Stimulated activated CD8-positive, alpha-beta memory T cell treated with anti-CD3 and anti-CD28 coated beads, Interleukin-15, amount 100 ng/mL, for 24 hours (primary cell): ENCODE results near the gene ULBP1.
"Not testable (repeated sequence)": the region's sequence is repeated elsewhere in the genome, so short reads cannot be mapped to it uniquely, and the experiment has no call there.

Experiments
- DNase-seq: peaks from one replicate; pipeline ENCODE4 v3.0.0-alpha.2; 2020; ENCODE audit warnings: low read depth

The ULBP1 gene

DNA sequence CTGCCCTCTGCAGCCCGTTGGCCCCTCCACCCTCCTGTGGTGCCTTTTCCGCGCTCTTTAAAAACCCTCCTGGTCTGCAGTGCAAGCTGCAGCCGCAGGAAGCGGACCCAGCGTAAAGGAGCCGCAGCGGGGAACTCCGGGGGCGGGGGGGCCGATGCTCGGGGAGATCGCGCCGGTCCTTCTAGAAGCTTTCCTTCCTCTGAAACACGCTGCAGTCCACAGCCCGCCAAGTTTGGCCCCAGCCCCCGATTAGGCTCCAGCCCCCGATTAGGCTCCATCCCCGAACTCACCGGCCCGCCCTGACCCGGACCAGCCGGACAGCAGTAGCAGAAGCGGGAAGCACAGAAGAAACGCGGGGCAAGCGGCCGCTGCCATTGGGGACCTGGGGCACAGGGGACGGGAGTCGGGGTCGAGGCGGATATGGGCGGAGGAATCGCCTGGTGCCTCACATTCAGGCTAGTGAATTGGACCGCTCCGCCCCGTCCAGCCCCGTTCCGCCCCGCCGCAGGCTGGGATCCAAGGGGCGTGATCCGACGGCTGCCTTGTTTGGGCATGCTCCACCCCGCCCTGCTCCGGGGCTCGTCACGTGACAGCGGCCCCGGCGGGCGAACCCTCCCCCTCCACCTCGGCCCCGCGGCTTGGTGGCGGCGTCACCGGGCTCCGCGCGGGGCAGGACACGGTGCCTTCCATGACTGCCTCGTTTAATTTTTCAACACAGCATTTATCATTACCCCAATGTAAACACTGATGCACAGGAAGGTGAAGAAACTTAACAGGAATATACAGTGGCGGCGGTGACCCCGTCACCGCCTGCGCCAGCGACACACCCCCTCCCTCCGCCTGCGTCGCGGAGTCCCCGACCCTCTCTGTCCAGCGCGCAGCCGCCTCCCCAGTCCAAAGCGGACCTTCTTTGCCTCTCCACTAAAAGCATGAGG, 41.3 kb downstream of the ULBP1 start:
- peak; percentile 70 for DNase-seq

DNA sequence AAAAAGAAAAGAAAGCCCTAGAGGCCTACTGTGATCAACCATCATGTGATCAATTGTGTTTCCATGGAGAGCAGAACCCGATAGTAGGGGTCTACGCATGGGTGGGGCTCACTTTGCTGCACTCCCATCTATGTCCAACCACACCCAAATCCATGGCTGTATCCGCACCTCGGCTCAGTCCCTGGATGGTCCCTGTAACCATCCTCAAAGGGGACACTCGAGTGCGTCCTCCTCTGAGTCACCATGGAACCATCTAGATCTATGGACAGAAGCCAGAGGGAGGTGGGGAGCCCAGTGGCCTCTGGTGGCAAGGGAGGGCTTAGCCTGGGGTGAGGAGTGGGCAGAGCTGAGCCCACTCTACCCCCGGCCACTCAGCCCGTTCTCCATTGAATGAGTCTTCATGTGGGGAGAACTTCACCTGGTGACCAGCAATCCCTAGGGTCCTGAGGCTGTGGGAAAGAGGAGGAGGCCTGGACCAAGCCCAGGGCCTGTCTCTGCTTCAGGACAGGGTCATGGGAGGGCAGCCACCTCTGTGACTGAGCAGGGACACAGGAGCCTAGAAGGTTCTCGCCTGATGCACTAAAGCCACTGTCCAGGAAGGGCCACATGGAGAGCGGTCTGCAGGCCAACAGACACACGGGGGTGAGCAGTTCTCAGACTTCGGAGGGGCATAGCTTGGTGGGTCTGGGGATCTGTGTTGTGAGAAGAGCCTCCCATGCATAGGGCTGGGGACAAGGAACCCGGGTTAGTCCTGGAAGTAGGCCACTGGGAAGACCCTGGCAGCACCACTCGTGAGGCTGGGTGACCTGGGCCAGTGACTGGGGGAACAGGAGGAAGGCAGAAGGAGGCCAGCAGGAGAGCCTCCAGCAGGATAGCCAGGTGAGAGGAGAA, 42.3 kb downstream of the ULBP1 start:
- no peak for DNase-seq

DNA sequence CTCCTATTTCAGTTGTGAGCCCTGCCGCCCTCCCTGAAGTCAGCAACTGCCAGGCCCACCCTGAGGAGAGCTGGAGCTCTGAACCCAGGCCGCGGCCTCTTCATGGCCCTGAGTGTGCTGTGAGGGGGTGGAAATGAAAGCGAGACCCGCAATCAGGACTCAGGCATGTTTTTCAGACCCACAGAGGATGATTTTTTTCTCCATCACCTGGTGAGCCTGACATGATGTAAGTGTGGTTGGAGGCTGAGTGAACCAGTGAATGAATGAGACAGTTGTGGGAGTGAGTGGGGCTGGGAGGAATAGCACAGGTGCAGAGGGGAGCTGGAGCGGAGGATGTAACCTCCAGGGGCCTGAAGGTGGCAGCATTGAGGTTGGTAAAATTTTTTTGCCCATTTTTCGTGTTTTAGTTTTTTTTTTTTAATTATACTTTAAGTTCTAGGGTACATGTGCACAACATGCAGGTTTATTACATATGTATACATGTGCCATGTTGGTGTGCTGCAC, 43.3 kb downstream of the ULBP1 start:
- no peak for DNase-seq

DNA sequence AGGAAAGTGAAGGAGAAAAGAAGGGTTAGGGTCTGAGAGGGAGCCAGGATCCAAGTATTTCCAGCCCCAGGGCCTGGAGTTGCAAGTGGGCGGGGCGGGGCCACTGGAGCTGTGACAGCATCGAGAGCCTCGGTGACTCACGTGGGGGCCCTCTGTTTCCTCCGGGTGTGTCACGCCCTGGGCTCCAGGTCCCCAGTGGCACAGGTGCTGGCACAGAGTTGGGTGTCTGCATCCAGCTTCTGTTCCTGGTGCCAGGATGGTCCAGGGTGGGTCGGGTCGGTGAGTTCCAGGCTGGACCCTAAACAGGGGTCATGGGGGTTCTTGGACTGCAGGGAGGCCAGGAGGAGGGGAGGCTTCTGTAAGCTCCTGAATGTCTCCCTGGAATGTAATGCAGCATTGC, 44.8 kb downstream of the ULBP1 start:
- DNase-seq, result no peak

DNA sequence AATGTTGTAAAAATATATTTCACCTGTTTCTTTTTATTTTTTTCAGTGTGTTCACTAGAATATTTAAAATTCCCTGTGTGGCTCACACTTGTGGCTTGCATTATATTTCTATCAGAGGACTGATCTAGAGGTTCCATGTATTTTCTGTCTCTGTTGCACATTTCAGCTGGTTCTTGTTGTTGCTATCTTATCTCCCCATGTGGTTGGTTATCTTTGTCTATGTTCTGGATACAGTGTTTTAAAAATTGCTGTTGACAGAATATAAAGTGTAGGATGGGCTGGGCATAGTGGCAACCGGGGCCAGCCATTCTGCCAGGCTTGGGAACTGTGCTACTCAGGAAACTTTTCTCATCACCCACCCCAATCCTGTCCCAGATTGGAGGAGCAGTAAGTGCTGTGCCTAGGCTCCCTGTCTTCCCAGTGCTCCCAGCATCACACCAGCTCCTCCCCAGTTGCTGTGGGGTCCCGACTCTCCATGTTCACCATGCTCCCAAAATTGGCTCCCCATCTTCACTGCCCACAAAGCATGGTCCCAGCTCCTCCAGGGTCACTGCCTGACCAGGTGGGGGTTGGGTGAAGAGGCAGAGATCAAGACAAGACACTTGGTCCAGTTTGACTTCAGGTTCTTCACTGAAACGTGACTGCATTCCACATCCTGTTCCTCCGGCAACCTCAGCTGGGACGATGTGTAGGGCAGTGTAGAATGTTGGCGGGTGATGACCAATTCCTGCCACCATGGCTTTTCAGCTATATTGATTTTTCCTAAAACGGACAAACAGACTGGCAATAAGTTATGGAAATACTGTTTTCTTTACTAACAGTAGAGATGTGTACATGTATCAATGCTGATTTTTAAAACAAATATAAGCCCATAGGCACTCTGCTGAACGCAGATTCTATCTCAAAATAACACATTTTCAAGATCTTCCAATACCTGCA, 49.4 kb downstream of the ULBP1 start:
- not testable (repeated sequence) for DNase-seq

DNA sequence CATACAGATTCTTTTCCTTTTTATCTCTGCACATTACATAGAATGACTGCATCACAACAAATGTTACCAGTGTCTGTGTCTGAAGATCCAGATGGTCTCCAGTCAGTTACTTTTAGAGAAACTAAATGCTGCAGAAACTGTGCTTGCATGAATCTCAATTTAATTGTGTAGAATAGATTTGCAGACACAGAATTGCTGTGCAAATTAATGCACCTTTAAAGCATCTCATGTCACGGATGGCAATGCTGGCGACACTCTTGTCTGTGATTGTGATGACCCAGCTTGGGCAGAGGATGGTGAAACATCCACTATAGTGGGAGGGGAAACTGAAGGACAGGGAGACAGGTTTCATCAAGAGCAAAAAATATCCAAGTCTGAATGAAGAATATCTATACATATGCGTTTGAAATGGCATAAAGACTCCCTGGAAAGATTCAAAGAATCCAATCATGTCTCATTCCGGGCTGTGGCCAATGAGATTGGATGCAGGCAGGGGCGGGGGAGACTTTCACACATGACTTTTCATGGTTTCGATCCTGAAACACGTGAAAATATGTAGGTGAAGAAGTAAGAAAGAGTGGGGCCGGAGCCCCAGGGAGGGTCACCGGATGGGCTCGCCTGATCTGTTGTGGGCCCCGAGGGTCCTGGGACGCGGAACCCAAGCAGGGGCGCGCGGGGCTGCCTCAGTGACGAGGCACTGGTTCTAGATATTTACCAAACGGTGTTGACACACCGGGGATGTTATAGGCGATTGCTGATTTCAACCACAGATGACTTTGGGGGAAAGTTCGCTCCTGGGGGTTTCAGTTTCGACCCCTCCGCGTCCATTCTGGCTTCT, 50.3 kb downstream of the ULBP1 start:
- not testable (repeated sequence) for DNase-seq

DNA sequence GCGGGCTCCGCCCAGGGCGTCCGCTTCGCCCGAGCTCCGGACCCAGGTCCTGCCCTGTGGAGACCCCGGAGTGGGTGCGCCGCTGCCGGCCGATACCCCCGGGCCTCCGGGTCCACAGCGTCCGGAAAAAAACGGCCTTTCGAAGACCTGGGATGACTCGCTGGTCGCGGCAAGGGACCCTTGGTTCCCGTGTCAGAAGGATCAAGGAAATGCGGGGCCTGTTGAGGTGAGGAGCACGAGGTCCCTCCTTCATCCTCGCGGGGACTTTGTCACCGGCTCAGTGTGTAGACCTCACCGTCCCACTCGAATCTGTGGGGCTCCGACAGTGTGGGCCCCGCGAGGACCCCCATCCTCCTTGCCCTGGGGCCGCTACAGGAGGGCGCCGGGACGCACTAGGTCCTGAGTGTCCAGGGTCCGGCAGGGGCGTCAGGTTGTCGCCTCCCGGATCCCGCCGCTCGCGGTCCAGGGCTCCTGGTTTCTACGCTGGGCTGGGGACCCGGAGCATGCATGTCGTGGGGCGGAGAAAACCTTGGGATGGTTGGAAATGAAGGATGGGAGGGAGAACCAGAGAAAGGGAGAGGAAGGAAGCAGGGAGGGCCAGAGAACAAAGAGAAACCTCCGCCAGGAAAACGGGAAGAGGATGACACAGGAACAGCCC, 51.0 kb downstream of the ULBP1 start:
- DNase-seq, result not testable (repeated sequence)

DNA sequence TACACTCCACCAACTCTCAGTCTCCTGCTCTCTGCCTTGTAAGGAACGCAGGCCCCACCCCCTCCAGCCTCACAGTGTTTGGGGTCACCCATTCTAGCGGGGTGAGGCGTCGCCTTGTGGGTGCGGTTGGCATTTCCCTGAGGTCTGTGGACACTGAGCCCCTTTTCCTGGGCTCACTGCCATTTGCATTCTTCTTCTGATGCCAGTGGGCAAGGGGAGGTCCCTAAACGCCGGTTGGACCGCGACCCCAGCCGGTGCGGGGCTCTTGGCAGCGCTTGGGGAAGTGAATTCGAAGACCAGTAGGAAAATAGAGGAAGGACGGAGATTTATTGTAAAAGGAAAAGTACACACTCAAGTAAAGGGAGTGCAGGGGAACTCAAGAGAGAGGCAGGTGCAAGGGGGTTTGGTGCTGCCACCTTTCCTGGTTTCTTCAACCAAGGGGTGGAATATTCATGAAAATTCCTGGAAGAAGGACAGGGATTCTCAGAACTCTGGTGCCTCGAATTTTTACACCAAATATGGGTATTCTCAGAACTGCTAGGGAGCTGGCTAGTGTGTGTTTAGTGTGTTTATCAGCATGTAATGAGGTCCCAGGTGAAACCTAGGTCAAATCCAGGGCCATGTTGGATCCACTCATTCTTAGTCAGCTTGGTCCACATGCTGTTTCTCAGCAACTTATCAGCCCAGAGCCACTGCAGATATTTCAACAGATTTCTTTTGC, 51.7 kb downstream of the ULBP1 start:
- not testable (repeated sequence) for DNase-seq

DNA sequence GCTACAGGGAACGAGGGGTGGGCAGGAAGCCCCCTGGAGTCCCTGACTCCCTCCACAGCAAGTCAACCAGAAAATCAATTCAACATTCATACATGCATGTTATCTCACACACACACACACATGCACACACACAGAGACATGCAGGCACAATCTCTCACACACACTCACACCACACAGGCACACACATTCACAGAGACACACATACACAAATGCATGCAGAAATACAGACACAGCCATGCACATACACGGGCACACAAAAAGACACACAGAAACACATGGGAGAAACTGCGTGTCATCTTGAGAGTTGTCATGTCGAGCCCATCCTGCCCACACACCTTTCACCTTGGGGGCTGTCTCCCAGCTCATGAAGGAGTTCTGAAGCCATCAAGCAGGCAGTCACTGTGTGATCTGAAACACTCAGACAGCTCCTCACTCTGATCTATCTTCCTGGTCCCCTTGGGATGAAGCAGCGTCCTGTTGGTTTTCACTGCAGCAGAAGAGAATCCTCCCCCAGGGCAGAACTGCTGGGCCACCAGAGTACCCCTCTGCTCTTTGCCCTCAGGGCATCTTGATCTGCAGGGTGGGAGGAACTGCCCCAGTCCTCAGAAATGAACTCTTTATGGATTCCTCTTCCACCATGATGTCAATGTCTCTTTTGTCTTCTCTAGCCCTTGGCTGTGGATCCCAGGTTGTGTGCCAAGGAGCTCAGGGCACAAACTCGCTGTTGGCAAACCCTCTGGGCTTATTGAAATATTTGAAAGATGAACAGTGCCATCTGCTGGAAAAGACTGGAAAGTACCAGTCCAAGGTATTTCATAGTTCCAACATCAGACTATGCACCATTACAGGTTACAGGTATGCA, 52.8 kb downstream of the ULBP1 start:
- no peak for DNase-seq

DNA sequence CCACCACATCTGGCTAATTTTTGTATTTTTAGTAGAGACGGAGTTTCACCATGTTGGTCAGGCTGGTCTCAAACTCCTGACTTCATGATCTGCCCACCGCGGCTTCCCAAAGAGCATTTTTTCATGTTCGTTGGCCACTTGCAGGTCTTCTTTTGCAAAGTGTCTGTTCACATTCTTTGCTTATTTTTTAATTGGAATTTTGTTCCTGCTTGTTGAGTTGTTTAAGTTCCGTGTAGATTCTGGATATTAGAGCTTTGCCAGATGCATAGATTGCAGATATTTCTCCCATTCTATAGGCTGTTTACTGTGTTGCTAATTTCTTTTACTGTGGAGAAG, 53.4 kb downstream of the ULBP1 start:
- not testable (repeated sequence) for DNase-seq

DNA sequence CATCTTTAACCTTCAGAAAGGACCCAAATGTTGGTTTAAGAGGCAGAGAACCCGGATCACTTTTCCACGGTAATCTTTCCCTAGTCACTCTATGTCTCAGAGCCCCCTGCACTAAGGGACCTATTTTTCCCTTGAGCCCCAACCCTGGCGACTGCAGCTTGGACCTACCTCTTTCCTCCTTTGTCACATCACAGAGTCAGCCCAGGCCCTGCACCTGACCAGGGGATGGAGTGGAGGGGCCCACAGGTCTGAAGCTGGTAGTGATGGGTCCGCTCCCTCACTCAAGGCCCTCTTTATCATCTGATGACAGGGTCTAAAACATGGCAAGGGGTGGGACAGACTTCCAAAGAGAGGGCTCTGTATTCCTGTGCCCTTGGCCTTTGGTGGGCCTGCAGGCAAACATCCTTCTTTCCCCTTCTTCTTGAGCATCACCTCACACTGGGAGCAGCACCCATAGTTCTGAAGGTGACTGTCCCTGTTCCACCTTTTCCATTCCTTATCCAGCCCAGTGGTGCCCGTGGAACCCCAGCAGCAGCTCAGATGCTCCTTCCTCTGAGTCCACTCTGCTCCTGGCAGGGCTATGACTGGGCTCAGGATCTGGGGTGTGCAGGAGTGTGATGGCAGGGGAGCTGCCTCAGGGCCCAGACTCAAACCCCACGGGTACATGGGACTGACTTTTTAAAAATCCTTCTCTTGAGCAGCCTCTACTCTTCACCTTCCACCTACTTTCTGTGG, 55.3 kb downstream of the ULBP1 start:
- no peak for DNase-seq

DNA sequence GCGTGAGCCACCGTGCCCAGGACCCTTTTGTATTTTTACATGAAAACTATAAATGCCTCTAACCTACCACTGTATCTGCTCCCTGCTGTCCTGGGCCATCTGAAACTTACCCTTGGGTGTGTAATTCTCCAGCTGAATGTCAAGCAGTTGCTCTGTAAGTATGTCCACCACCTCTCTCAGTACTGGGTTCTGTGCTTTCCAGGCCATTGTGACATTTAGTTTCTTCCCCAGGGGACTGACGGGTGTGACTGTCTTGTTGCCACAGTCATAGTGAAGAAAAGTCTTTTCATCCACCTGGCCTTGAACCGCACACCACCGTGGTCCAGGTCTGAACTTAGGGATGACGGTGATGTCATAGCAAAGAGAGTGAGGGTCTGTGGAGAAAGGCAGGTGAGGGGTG, 58.1 kb downstream of the ULBP1 start:
- not testable (repeated sequence) for DNase-seq
